ENCODE measurements around the gene ZFYVE28. TPM values are rescaled to one million over a fixed set of nuclear protein-coding genes. Genes with fewer than 3 reads are reported as not detected.

ZFYVE28 gene
- total RNA-seq, 1 experiment from 2014 or later: 12.9 TPM

DNA sequence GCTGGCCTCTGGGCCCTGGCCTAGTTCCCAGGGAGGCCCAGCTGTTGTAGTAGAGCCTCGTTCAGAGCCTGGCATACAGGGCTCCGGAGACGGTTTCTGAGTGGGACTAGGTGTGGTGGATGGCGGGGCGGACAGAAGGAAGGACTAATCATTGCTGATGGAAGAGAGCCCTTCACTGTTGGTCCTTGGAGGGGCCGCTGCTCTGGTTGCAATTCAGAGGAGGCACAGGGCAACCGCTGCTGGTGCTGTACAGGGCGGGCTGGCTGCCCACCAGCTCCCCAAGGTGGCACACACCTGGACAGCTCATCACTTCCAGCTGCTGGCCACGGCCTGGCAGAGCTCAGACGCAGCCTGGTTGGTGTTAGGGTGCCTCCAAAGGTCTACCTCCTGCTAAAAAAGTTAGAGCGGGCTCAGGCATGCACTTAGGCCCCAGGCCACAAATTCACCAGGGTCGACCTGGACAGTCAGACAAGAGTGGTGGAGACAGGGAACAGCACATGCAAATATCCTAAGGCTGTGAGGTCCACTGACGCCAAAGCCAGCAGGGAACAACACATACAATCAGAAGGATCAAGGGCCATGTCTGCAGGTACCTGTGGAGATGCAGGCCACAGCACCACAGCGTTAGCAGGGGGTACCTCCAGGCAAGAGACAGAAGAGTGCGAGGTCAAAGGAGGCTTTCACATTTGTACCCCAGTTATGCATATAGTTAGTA, 43.0 kb upstream of the ZFYVE28 start:
- TF ChIP-seq, protein P1, sequence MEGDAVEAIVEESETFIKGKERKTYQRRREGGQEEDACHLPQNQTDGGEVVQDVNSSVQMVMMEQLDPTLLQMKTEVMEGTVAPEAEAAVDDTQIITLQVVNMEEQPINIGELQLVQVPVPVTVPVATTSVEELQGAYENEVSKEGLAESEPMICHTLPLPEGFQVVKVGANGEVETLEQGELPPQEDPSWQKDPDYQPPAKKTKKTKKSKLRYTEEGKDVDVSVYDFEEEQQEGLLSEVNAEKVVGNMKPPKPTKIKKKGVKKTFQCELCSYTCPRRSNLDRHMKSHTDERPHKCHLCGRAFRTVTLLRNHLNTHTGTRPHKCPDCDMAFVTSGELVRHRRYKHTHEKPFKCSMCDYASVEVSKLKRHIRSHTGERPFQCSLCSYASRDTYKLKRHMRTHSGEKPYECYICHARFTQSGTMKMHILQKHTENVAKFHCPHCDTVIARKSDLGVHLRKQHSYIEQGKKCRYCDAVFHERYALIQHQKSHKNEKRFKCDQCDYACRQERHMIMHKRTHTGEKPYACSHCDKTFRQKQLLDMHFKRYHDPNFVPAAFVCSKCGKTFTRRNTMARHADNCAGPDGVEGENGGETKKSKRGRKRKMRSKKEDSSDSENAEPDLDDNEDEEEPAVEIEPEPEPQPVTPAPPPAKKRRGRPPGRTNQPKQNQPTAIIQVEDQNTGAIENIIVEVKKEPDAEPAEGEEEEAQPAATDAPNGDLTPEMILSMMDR (conservative IDR thresholded peaks at IDR 0.05): no peak
- TF ChIP-seq EZH2 (IDR thresholded peaks at IDR 0.05; ENCODE audit: low read depth): no peak
- POLR2A ChIA-PET (ENCODE audit: unreplicated experiment): no interaction called here

DNA sequence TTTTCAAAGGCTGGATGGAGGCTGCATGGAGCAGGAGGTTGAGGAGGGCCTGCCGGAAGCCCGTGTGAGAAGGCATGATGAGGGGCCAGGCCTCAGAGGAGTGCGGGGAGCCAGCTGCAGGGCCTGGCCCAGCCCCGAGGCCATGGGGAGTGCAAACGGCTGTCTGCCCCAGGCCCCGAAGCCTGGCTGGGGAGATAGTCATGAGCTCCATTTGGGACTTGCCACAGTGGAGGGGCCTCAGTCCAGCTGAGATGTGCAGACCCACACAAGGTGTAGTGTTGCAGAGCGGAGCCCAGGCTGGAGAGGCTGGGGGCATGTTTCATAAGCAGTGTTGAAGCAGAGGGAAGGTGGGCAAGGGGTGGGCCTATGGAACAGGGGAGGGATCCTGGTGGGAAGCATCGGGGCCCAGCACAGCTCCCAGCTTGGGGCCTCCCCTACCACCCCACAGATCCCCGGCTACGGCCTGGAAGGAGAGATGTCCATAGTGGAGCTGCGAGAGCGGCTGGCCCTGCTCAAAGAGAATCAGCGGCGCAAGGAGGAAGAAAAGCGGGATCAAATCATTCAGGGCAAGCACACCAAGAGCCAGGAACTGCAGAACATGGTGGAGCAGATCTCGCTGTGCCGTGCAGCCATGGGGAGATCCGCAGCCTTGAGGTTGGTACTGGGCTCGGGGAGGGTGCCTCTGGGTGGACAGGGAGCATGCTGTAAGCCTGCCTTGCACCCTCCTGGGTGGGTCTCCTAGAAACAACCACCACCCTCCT, 41.3 kb upstream of the ZFYVE28 start:
- intact Hi-C loops (cut with micrococcal nuclease; ENCODE audit: unreplicated experiment): loop anchor here (10.0 kb wide), 2 partner anchors 45 to 125 kb away; partner anchors contain the start of genes CFAP99 and ZFYVE28

More for the DNA sequence above, 43.0 kb upstream of the ZFYVE28 start:
- no peaks in the 10 kb centered on the region for H3K4me1 ChIP-seq (replicated peaks; ENCODE audit: insufficient read depth)
- intact Hi-C loops (cut with micrococcal nuclease; ENCODE audit: unreplicated experiment): loop anchor here (10.0 kb wide), 2 partner anchors 47 to 127 kb away; partner anchors contain the start of genes CFAP99 and ZFYVE28
- no peak overlapping the region for H2AFZ ChIP-seq
- H3K36me3 ChIP-seq (ENCODE audit: low read depth): no peaks in the 10 kb centered on the region
- no peak for DNase-seq
- BruUV-seq (replicated peaks): no TSS peak
- no peaks in the 10 kb centered on the region for H3K79me2 ChIP-seq (ENCODE audit: low read depth)
- no peak overlapping the region for H3K27ac ChIP-seq
- no peaks in the 10 kb centered on the region for H3F3A ChIP-seq (ENCODE audit: insufficient read depth, low read depth)
- H3K9me2 ChIP-seq (ENCODE audit: insufficient read depth): no peaks in the 10 kb centered on the region
- CTCF ChIA-PET: no interaction called here
- no peak overlapping the region for H3K4me2 ChIP-seq
- H3K9me3 ChIP-seq (ENCODE audit: insufficient read depth, low read depth): no peaks in the 10 kb centered on the region
- peaks cover 17% of the 10 kb centered on the region; the same call in 1 of the 2 replicates for H3K27me3 ChIP-seq (ENCODE audit: insufficient read depth, low read depth)
- H3K4me3 ChIP-seq: no peak overlapping the region
- no peaks in the 10 kb centered on the region for H4K20me1 ChIP-seq (ENCODE audit: insufficient read depth)

More for the DNA sequence above, 41.3 kb upstream of the ZFYVE28 start:
- no peak overlapping the region for H3K4me3 ChIP-seq
- H3K4me1 ChIP-seq (replicated peaks; ENCODE audit: insufficient read depth): no peaks in the 10 kb centered on the region
- no peaks in the 10 kb centered on the region for H3K9me2 ChIP-seq (ENCODE audit: insufficient read depth)
- POLR2A ChIA-PET (ENCODE audit: unreplicated experiment): no interaction called here
- H3K79me2 ChIP-seq (ENCODE audit: low read depth): no peaks in the 10 kb centered on the region
- H3K27me3 ChIP-seq (ENCODE audit: insufficient read depth, low read depth): peaks cover 17% of the 10 kb centered on the region; the same call in 1 of the 2 replicates
- H3K27ac ChIP-seq: no peak overlapping the region
- CTCF ChIA-PET: no interaction called here
- no TSS peak for BruUV-seq (replicated peaks)
- TF ChIP-seq, protein P1 (conservative IDR thresholded peaks at IDR 0.05): no peak
- no peak for TF ChIP-seq EZH2 (IDR thresholded peaks at IDR 0.05; ENCODE audit: low read depth)
- H3F3A ChIP-seq (ENCODE audit: insufficient read depth, low read depth): no peaks in the 10 kb centered on the region
- no peaks in the 10 kb centered on the region for H3K36me3 ChIP-seq (ENCODE audit: low read depth)
- no peak for DNase-seq
- no peaks in the 10 kb centered on the region for H4K20me1 ChIP-seq (ENCODE audit: insufficient read depth)
- no peaks in the 10 kb centered on the region for H3K9me3 ChIP-seq (ENCODE audit: insufficient read depth, low read depth)
- no peak overlapping the region for H2AFZ ChIP-seq
- no peak overlapping the region for H3K4me2 ChIP-seq
